ENCODE data around the gene HLF. TPM values are rescaled to one million over a fixed set of nuclear protein-coding genes. Genes with fewer than 3 reads are reported as not detected.

The HLF gene
- total and polyA plus RNA-seq, 2 donors (not counting 3 experiments of a cell fraction or from before 2014, with no cell fraction given), result not detected

DNA sequence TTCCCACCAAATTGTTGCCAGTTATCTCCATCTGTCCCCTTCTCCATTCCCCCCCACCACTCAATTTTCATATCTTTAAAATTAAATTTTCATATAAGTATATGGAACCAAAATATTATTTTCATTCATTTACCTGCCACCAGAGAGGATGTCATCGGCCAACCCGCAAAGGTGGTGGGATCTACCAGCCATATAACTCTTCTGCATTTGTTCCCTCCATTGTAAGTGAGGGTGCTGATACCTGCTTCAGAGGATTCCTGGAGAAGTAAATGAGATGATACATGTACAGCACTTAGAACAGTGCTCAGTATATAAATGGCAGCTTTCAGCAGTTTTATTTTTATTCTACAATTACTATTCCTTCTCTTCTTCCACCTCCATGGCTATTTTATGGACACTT lies 15.0 kb downstream of the HLF start:
- dilution Hi-C loops (cut with MboI; ENCODE audit: extremely low pct_ligation_motif_present, low sequenced_read_pairs) (no loop called here), intact Hi-C loops (cut with micrococcal nuclease) (no loop called here)
- BruUV-seq (replicated peaks), result no TSS peak
- no peaks in the 10 kb centered on the region for H3K79me2 ChIP-seq (ENCODE audit: control insufficient read depth, insufficient read depth, low read length)
- no peak overlapping the region for H3K9ac ChIP-seq (replicated peaks; ENCODE audit: extremely low read depth, insufficient read depth, low read length)
- ChIA-PET POLR2A (no interaction called here), CTCF (no interaction called here)
- no peaks in the 10 kb centered on the region for H3K9me1 ChIP-seq (replicated peaks; ENCODE audit: control insufficient read depth, extremely low read depth, insufficient read depth, low read length)
- no peak overlapping the region for H3K4me3 ChIP-seq (replicated peaks in 1 of 3; ENCODE audit: insufficient read depth in 1 of 3, low read depth in 1 of 3, low read length in 3 of 3)
- no peak for DNase-seq (ENCODE audit: low read depth, low spot score)
- no peak overlapping the region for H3K4me2 ChIP-seq (ENCODE audit: insufficient read depth, low read length)
- no peaks in the 10 kb centered on the region for H3K36me3 ChIP-seq (ENCODE audit: control insufficient read depth in 2 of 2, extremely low read depth in 1 of 2, insufficient read depth in 2 of 2, low read length in 2 of 2)
- no peaks in the 10 kb centered on the region for H4K20me1 ChIP-seq (replicated peaks; ENCODE audit: control insufficient read depth, extremely low read depth, insufficient read depth, low read length)
- FAIRE-seq, result no peak
- H3K9me3 ChIP-seq (replicated peaks; ENCODE audit: control insufficient read depth, insufficient read depth, low read length), result no peaks in the 10 kb centered on the region
- H3K27ac ChIP-seq (ENCODE audit: insufficient read depth, low read depth, low read length), result no peak overlapping the region
- H2AFZ ChIP-seq (ENCODE audit: low read depth, low read length), result no peak overlapping the region
- TF ChIP-seq FOS (IDR thresholded peaks at IDR 0.05; ENCODE audit: borderline replicate concordance, insufficient read depth, low read length), result no peak
- TF ChIP-seq, protein P1, sequence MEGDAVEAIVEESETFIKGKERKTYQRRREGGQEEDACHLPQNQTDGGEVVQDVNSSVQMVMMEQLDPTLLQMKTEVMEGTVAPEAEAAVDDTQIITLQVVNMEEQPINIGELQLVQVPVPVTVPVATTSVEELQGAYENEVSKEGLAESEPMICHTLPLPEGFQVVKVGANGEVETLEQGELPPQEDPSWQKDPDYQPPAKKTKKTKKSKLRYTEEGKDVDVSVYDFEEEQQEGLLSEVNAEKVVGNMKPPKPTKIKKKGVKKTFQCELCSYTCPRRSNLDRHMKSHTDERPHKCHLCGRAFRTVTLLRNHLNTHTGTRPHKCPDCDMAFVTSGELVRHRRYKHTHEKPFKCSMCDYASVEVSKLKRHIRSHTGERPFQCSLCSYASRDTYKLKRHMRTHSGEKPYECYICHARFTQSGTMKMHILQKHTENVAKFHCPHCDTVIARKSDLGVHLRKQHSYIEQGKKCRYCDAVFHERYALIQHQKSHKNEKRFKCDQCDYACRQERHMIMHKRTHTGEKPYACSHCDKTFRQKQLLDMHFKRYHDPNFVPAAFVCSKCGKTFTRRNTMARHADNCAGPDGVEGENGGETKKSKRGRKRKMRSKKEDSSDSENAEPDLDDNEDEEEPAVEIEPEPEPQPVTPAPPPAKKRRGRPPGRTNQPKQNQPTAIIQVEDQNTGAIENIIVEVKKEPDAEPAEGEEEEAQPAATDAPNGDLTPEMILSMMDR (IDR thresholded peaks at IDR 0.05; ENCODE audit: extremely low read depth in 1 of 2, insufficient read depth in 1 of 2, low read depth in 1 of 2, low read length in 2 of 2), result no peak
- no peak for TF ChIP-seq EZH2 (IDR thresholded peaks at IDR 0.05; ENCODE audit: borderline replicate concordance, low read depth, low read length, severe bottlenecking)
- TF ChIP-seq JUN (IDR thresholded peaks at IDR 0.05; ENCODE audit: borderline replicate concordance, insufficient read depth, insufficient read length, low read depth), result no peak
- no peak for TF ChIP-seq POLR2A (IDR thresholded peaks at IDR 0.05; ENCODE audit: low read depth, low read length)
- TF ChIP-seq MYC (IDR thresholded peaks at IDR 0.05; ENCODE audit: low read depth, low read length), result no peak
- TF ChIP-seq POLR2AphosphoS5 (IDR thresholded peaks at IDR 0.05; ENCODE audit: insufficient read depth, low read depth, low read length), result no peak
- TF ChIP-seq GATA2 (IDR thresholded peaks at IDR 0.05; ENCODE audit: insufficient read depth, insufficient read length, low read depth, low read length), result no peak
- TF ChIP-seq, protein P2, sequence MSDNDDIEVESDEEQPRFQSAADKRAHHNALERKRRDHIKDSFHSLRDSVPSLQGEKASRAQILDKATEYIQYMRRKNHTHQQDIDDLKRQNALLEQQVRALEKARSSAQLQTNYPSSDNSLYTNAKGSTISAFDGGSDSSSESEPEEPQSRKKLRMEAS (IDR thresholded peaks at IDR 0.05; ENCODE audit: insufficient read depth, insufficient read length), result no peak
- no peaks in the 10 kb centered on the region for H3K4me1 ChIP-seq (ENCODE audit: control insufficient read depth, extremely low read depth, insufficient read depth, low read length)
- H3K27me3 ChIP-seq (ENCODE audit: control insufficient read depth in 2 of 2, insufficient read depth in 2 of 2, low read length in 2 of 2), result peaks cover 0 to 5% of the 10 kb centered on the region in 2 experiments

All from endothelial cell of umbilical vein (primary cell).